ENCODE measurements around the gene ZFAND6.
A peak's percentile ranks its signal among the peaks of the same experiment; 100 is the strongest.

ZFAND6 gene

GRCh38 chr15:80173022-80173759, 113.7 kb downstream of the ZFAND6 start:
- DNase-seq = peak; percentile 73

- DNase-seq = no peak
Measured at GRCh38 chr15:80174017-80174746, 114.7 kb downstream of the ZFAND6 start.

DNA sequence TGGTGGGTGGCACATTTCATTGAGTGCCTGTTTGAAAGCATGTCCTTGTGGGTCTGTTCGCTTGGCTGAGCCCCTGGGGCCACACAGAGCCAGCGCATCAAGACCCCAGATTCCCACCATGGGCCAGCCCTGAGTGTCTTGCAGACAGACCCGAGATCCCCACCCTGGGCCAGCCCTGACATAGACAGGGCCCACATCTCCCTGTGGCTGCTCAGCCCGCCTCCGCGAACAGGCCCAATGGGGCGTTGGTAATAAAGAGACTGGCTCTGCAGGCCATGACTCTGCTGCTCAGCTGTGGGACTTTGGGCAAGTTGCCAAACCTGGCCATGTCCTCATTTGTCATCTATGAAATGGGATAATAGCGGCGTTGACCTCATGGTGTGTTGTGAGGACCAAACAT, 116.0 kb downstream of the ZFAND6 start:
- DNase-seq = no peak

DNA sequence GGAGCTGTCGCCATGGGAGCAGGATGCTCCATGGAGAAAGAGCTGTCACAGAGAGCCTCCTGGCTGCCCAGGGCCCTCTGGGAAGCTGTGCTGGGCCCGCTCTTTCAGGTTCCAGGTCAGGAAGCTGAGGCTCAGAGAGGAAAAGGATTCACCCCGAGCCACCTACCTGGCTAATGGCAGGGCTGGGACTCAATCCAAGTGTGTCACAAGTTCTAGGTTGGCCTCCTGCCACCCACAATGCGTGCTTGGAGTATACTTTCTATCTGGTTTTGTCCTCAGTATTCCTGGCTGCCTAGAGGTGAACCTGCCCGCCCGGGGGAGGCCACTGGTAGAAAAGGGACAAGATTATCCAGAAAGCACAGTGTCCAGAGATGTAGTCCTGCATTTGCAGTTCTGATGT, 117.0 kb downstream of the ZFAND6 start:
- DNase-seq = no peak

DNA sequence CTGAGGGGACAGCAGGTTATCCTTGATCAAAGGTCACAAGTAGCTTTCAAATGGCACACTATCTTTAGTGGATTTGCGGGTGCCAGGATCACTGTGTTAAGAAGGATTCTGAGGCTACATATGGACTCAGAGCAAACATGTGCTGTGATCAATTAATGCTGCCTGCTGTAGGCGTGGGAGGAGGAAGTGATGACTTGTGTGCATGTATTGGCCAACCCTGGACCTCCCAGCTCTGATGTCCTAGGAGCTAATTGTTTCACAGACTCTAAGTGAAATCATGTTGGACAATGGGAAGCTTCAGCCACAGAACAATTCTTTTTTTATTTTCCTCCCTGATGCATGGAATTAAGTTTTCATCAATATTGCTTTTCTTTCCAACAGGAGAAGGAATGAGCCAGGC, 117.7 kb downstream of the ZFAND6 start:
- DNase-seq = no peak

- no peak for DNase-seq
Measured at GRCh38 chr15:80179025-80179759, 119.7 kb downstream of the ZFAND6 start.

GRCh38 chr15:80179935-80180334, 120.5 kb downstream of the ZFAND6 start:
- DNase-seq = no peak

DNA sequence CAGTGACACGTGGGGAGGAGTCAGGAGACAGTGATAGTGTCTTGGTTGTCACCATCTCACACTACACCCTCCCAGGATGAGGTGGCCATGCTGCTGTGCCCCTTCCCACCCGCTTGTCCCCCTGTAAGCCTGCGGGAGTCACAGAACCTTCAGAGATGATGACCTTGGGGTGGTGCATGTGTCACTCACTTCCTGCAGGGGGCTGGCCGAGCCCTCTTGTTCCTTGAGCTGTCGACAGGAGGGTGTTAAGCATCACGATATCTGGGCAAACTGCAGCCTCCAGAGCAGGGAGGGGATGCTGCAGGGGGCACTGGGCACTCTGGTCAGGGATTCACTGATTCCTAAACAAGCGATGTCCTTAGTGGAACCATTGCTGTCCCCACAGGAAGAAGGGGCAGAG, 121.0 kb downstream of the ZFAND6 start:
- DNase-seq = no peak

GRCh38 chr15:80180986-80181385, 121.5 kb downstream of the ZFAND6 start:
- no peak for DNase-seq

DNA sequence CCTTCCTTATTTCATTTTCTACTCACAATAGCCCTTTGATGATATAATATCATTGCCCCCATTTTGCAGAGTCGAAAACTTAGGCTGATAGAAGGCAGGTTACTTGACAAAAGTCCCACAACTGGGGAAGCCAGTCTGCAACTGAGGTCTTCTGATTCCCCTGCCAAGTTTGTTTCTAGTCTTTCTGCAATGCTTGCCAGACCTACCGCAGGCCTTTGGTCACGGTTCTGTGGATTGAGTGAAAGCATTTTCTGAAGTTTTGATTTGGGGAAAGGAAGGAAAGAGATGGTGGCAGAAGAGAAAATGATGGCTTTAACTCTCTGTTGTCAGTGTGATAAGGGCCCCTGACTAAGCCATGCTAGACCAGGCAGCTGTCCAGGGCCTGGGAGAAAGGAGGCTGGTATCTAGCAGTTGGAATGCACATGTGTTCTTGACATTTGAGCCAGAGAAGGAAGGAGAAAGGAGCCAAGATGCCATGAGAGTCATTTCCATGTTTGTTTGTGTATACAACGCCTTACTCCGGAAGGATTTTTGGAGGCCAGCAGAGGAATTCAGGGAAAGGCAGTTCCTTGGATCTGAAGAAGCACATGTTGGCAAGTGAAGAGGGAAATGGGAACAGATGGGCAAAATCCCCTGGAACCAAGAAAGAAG, 123.3 kb downstream of the ZFAND6 start:
- DNase-seq = no peak

DNA sequence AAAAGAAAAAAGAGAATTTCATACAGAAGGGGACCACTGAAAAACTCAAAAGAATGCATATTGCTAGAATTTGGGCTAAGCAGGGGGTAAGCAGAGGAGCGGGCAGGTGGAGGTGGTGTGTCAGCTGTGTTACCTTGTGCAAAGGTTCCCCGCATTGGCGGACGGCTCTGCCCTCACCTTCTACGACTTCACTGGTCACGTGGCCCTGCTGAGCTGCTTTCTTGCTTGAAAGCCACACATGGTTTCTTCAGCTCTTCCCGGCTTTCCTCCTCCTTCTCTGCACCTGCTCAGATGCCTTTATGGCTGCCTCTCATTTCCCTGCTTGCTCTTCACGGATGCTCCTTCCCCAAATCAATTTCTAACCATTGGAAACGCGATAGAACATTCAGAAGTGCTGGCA, 123.8 kb downstream of the ZFAND6 start:
- no peak for DNase-seq

GRCh38 chr15:80183886-80184285, 124.4 kb downstream of the ZFAND6 start:
- no peak for DNase-seq

DNA sequence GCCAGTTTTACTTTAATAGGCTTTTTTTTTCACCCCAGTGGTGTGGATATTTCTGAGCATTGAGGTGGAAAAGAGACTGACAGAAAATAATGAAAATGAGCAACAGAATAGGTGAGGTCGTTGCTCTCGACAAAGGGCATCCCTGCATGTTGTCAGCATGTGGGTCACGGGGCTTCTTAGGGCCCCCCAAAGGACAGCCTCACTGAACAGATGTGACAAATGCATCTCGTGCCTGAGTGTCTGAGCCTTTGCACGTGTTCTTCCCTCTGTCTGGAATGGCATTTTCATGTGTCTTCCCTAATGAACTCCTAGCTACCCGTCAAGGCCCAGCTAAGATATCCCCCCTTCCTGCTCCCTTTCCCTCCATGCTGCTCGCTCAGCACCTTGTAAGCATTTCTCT, 125.1 kb downstream of the ZFAND6 start:
- no peak for DNase-seq

DNA sequence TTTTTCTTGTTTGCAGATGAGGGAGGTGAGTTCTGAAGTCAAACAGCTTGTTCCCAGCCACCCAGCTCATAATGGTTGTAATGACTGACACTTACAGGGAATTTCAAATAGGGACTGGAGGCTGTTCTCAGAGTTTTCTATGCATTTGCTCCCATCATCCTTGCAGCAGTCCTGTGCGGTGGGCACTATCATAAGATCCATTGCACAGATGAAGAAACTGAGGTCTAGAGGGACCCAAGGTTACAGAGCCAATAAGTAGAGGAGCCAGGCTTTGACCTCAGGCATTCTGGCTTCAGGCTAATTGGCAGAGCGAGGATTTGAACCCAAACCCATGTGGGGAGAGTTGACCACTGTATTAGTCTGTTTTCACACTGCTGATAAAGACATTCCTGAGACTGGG, 125.7 kb downstream of the ZFAND6 start:
- no peak for DNase-seq

- DNase-seq = no peak
Measured at GRCh38 chr15:80186066-80186465, 126.6 kb downstream of the ZFAND6 start.

GRCh38 chr15:80186597-80186996, 127.1 kb downstream of the ZFAND6 start:
- DNase-seq = no peak

Data from CD4-positive, alpha-beta T cell treated with Interleukin-10 for 1 hour (primary cell).